Activated T-cell treated with anti-CD3 and anti-CD28 coated beads for 48 hours (primary cell): ENCODE data around the gene RPS27L.
"Not testable (repeated sequence)": the region's sequence is repeated elsewhere in the genome, so short reads cannot be mapped to it uniquely, and the experiment has no call there.

Experiments used
- DNase-seq: peaks from one replicate; pipeline ENCODE4 v3.0.0-alpha.2; 2020; ENCODE audit warnings: low read depth

RPS27L gene

DNA sequence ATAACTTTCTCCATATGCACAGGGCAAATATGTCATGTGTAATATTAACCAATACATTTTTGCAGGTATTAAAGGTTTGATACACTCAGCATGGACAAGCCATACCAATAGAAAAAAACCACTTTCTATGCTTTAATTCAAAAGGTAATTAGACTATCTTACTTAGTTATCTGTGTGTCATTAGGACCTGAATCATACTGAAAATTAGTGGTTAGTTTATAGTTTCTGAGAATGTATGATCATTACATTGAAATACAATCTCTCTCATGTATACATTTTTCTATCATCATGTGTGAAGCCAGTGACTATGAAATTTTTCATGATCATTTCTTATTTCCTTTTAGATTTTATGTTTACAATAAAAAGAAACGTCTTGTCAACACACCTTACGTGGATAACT is 16.3 kb downstream of the RPS27L start:
- no peak for DNase-seq

DNA sequence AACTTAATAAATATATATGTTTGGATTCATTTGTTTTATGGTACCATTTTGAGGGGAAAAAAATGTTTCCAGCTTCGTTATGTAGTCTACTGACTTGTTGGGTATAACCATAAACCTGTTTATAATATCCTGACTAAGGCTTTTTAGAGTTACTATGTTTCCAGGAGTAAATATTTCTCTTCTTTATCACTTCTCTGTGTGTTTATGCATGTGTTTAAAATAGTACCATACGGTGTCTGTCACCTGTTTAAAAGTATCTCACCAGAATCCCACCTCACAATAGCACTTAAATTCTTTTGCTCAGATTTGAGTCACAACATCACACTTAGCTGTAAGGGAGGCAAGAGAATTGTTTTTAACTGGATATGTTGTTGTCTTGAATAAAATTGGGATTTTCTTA is 20.5 kb downstream of the RPS27L start:
- no peak for DNase-seq

DNA sequence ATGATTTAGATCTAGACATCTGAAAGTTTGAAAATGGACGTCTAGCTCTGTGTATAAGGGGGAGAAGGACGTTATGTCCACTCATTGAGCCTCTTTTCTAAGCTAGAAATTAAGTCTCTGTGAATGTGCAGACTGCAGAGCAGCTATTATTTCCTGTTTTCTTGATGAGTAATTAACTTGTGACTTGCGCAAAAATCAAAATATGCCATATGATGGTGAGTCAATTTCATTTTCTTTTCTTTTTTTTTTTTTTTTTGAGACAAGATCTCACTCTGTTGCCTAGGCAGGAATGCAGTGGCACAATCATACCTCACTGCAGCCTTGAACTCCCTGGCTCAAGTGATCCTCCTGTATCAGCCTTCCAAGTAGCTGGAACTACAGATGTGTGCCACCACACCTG is 21.5 kb downstream of the RPS27L start:
- DNase-seq: no peak

DNA sequence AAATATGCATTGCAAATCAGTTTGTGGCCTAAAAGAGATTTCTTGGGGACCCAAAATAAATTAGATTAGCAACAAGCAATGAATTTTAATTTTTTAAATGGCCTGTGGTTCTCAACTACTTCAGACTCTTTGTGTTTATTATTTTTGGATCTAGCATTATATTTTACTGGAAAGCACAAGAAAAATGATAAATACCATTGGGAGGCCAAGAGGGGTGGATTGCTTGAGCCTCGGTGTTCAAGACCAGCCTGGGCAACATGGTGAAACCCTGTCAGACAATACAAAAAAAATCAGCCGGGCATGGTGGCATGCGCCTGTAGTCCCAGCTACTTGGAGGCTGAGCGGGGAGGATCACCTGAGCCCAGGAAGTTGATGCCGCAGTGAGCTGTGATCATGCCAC is 22.0 kb downstream of the RPS27L start:
- no peak for DNase-seq

DNA sequence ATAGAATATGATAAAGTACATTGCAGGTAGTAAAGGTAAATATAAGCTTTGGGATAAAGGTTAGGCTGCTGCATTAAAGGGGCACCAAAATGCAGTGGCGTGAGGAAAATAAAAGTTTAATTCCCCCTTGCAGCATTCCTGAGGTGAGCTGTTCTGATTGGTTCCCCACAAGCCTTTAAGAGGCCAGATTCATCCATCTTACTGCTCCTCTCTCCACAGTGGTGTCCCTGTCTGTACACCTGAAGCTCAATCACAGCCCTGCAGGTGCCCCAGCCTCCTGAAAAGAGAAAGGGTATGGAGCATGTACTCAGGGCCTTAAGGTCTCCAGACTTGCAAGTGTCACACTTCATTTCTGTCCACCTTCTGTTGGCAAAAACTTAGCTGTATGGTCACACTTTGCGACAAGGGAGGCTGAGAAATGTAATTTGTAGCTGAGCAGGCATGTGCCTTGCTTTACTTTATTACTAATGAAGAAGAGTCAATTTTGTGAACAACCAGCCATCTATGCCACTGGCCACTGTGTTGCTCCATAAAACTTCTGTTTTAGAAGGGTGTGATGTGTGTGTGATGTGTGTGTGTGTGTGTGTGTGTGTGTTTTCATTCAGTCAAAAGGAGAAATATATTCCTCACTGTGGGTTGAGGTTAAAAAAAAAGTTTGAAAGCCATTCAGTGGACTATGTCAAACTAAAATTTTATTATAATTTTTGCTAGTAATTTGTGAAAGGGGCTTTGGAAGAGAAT is 22.9 kb downstream of the RPS27L start:
- no peak for DNase-seq

DNA sequence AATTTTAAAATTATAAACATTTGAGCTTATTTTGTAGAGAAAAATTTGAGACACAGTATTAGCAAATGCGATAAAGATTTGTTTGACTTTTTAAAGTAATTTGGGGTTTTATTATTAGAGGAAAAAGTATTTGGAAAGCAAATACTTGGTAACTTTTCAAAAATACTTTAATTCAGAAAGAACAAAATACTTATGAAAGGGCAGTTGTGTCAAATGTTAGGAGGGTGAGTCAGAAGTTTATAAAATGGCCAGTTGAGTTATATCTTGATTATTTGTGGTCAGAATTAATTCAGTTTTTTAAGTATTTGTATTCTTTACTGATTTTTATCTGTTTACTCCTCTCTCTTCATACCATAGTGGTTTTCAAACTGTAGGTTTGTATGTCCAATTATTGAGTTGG is 23.5 kb downstream of the RPS27L start:
- DNase-seq: no peak

DNA sequence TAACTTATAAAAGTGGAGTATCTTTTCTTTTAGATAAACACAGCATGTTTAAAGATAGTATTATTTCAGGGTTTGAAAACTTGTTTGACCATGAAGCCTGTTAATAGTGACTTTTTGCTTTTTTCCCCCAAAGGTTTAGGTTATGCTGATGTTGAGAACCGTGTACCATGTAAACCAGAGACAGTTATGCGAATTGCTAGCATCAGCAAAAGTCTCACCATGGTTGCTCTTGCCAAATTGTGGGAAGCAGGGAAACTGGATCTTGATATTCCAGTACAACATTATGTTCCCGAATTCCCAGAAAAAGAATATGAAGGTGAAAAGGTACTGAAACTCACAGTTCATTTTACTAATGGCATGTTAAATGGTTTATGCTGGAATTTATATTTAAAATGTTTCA is 30.6 kb downstream of the RPS27L start:
- DNase-seq: no peak

DNA sequence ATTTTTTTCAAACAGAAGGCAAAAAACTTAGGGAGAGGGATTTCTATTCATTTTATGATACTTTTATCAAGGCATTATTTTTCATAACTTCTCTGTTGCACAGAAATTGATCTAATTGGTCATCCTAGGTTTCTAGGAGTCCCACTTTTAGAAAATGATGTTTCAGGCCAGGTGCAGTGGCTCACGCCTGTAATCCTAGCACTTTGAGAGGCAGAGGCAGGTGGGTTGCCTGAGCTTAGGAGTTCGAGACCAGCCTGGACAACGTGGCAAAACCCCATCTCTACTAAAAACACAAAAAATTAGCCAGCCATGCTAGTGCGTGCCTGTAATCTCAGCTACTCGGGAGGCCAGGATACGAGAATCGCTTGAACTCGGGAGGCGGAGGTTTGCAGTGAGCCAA is 32.8 kb downstream of the RPS27L start:
- no peak for DNase-seq

DNA sequence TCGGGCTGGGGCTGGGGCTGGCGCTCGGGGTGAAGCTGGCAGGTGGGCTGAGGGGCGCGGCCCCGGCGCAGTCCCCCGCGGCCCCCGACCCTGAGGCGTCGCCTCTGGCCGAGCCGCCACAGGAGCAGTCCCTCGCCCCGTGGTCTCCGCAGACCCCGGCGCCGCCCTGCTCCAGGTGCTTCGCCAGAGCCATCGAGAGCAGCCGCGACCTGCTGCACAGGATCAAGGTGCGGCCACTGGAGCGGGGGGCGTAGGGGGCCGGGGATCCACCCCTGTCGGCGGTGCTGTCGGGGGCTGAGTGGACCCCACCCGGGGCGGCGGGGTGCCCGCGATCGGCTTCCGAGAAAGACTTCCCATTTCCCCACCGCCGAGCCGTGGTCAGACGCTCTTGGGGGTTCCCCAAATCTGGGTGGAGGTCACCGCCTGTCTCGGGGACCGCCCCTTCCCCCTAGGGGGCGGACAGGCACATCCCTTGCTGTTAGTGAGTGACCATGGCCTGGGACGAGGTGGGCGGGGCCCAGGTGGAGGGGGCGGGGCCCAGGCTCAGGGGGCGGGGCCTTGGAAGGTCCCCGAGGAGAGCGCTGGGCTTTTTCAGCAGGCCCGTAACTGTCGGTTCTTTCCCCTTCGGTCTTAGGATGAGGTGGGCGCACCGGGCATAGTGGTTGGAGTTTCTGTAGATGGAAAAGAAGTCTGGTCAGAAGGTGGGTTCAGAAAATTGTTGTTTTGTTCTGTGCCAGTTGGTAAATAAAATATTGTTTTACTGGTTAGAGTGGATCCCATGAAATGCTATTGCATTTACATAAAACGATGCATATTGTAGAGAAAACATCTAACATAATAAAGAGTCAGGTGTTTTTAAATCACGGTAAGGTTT is 35.0 kb downstream of the RPS27L start:
- peak; percentile 53 for DNase-seq

DNA sequence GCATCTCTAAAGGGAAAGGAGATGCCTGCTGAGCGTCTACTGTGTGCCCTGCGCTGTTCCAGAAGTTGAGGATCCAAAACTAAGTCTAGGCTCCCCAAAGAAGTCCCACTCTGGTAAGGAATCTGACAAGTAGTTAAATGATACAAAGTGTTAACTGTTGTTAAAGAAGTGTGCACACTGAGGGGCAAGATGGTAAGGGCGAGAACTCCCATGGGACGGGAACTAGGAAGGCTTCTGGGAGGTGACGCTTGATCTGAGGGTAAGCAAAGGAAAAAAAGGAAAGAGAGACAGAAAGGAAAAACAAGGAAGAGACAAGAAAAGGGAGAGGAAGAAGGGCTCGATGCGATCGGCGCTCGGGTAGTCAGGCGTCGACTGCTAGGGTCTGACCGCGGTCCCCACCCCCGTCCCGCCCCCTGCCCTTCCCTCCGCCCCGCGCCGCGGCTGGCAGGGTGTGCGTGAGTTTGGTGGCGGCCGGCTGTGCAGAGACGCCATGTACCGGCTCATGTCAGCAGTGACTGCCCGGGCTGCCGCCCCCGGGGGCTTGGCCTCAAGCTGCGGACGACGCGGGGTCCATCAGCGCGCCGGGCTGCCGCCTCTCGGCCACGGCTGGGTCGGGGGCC is 35.8 kb downstream of the RPS27L start, which contains the start of gene LACTB:
Gene LACTB (plus strand): TSS at position 480 of the 620 bp plus-strand sequence. CDS start 11 bp downstream, at position 491.
- peak; percentile 81 for DNase-seq

DNA sequence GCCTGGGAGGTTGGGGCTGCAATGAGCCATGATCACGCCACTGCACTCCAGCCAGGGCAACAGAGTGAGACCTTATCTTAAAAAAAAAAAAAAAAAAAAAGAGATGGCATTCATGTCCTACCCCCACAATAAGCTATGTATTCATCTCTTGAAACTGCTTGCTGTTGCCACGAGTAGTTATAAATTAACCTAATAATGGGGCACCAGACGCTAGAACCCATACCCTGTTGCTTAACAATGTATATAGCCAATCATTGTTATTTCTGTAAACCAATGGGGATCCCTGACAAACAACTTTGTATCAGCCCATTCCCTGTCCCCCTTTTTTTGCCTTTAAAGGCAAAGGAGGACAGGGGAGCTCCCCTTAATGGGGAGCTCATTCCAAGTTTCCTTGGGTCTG is 38.4 kb downstream of the RPS27L start:
- DNase-seq: no peak

DNA sequence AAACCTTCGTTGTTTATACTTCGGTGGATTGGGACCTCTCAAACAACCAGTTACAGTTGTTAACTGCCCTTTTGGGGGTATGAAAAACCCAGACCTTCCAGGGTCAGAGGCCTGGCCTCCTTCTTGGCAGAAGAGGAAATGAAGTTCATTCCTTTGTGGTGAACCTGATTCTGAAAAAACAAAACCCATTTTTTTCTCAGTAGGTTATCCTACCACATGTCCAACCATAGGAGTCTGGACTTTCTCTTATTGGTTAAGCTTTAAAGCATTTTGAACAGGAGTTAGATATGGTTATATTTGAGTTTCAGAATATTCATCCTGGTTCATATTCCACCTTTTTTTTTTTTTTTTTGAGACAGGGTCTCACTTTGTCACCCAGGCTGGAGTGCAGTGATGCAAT is 42.8 kb downstream of the RPS27L start:
- no peak for DNase-seq

DNA sequence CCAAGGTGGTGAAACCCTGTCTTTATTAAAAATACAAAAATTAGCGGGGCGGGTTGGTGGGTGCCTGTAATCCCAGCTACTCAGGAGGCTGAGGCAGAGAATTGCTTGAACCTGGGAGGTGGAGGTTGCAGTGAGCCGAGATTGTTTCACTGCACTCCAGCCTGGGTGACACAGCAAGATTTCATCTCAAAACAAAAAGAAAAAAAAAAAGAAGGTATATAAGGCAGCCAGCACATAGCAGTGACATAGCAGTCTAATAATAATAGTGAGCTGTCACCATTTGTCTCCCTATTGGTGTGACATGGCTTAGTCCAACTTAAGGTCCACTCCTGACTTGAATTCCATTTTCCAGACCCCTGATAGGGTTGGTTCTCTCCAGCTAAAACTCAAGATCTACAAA is 44.4 kb downstream of the RPS27L start:
- no peak for DNase-seq

DNA sequence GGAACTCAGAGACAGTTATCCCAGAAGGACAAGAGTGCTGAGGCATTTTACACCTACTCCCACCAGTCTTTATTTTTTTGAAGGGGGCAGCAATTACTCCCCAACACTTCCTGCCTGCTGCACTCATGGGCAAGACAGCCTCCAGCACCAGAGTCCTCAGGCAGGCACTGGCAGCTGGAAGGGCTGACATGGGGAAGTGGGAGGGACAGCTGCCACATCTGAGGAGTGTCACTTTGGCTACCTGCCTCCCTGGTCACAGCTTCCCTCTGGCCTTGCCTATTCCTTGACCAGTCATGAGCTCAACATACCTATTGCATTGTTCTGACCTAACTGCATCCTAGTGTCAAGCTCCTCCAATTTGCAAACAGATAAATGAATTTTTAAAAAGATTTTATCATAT is 45.8 kb downstream of the RPS27L start:
- no peak for DNase-seq

DNA sequence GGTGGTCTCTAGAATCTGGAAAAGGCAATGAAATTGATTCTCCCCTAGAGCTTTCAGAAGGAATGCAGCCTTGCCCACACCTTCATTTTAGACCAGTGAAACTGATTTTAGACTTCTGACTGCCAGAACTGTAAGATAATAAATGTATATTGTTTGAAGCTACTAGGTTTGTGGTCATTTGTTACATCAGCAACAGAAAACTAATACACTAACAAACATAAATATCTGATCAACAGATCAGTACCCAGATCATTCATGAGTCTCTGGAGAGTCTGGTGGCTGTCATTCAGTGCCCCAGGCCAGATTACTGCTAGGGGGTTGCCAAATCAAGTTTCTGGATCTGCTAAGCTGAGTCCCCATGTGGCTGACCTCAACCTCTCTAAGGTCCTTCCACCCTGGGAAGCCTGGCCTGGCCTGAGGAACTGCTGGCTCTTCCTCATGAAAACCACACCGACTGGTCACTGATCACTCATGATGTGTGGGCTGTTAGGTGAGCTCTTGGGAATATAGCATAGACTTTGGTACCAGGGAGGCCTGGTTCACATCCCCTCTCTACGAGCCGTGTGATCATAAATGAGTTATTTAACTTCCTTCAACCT is 46.8 kb downstream of the RPS27L start:
- no peak for DNase-seq

DNA sequence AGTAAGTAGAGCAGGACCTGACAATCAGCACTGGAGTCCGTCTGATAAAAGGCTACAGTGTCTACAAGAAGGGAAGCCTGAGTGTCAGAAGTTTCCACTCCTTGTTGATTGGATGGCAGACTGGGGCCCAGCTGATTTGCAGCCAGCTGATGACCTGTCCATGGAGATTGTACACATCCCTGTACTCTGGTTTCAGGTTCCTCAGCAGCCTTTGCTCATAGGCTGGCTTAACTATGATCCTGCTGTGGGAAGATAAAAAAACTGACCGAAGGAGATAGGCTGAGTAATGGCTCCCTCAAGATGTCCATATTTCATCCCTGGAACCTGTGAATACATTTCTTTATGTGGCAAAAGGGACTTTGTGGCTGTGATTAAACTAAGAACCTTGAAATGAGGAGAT is 47.4 kb downstream of the RPS27L start:
- DNase-seq: no peak

DNA sequence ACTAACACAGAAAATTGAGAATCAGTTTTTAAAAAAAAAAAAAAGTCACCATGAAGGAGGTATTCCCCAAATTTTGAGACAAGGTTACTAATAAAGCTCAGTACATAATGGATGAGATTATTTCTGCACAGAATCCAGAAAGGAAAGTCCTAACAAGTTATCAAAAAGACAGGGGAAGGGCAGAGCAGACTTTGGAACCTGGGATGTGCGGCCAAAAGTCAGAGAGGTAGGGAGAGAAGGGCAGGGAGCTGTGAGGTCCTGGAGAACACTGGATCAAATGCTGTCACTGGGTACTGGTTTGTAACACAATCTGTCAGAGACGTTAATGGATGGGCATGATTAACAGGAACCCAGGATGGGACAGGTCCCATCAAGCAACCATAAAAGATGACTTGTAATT is 47.8 kb downstream of the RPS27L start:
- DNase-seq: no peak

DNA sequence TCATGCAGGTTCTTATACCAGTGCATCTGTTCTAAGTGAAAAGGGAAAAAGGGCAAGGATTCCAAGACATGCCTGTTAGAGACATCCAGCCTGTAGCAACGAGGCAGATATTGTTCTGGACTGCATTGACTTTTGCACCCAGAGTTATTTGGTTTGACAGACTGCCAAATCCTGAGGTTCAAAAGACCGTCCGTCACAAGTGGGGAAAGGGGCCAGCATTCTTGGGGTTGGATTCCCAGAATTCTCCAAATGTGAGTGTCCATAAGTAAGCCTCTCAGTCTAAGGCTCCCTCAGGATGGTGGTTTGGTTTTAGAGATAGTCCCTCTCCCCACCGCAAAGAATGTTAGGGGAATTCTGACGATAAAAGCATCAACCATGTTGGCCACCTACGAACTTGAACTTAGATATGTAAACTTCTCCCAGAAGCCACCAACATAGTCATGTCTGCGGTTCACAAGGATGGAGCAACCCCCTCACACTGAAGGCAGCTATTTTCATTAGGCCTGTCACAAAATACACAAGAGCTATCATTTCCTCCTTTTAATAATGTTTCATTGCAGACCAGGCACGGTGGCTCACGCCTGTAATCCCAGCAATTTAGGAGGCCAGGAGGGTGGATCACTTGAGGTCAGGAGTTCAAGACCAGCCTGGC is 49.3 kb downstream of the RPS27L start:
- DNase-seq: no peak

DNA sequence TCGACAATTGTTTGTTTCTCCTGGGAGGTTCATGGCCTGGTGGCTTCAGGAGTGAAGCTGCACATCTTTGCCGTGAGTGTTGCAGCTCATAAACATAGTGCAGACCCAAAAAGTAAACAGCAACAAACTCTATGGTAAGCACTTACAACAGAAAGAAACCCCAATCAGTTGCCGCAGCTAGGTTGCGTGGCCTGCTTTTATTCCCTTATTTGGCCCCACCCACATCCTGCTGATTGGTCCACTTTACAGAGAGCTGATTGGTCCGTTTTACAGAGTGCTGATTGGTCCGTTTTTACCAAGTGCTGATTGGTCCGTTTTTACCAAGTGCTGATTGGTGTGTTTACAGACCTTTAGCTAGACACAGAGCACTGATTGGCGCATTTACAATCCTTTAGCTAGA is 51.9 kb downstream of the RPS27L start:
- not testable (repeated sequence) for DNase-seq

DNA sequence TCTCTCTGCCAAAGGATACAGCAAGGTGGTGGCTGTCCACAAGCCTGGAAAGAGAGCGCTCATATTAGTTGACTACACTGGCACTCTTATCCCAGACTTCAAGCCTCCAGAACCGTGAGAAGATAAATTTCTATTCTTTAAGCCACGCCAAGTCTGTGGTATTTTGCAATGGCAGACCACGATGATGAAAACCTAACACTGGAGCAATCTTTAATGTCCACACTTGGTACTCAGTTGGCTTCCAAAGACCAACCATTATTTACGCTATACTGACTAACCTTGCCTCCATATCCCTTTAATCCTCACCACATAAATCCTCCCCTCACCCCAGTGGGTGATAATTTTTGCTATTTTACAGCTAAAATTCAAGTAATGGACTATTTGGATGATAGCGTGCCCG is 52.5 kb downstream of the RPS27L start:
- DNase-seq: no peak

DNA sequence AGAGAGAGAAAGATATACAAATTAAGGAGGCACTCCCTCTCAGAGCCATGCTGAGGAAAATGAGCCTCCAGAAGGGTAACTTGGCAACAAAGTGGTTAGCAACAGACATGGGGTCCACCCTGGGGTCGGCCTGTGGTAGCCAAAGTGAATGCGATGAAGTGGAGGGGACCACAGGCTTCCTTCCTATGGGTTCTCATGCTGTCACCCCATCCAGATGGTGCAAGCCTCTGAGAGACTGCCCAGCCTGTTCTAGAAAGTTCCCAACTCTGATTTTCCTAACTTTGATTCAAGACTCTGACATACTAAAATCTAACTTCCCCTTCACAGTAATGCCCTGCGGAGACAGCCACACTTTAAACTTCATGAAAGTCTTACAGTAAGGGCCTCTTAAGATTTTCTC is 53.9 kb downstream of the RPS27L start:
- DNase-seq: no peak

DNA sequence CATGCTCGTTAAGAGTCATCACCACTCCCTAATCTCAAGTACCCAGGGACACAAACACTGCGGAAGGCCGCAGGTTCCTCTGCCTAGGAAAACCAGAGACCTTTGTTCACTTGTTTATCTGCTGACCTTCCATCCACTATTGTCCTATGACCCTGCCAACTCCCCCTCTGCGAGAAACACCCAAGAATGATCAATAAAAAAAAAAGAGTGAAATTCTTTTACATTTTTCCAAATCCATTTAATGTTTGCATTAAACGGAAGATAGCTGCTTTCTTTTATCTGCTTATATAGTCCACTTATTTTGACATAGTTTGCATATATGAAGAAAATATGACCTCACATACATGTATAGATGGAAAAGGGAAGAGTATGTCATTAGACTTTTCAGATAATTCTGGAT is 57.7 kb downstream of the RPS27L start:
- DNase-seq: not testable (repeated sequence)
